KG1 (cell line): ENCODE results near the gene DIO2.

Source experiments
- DNase-seq: peaks from one replicate; lab custom pipeline; 2025; lab: John Stamatoyannopoulos, UW

The DIO2 gene

DNA sequence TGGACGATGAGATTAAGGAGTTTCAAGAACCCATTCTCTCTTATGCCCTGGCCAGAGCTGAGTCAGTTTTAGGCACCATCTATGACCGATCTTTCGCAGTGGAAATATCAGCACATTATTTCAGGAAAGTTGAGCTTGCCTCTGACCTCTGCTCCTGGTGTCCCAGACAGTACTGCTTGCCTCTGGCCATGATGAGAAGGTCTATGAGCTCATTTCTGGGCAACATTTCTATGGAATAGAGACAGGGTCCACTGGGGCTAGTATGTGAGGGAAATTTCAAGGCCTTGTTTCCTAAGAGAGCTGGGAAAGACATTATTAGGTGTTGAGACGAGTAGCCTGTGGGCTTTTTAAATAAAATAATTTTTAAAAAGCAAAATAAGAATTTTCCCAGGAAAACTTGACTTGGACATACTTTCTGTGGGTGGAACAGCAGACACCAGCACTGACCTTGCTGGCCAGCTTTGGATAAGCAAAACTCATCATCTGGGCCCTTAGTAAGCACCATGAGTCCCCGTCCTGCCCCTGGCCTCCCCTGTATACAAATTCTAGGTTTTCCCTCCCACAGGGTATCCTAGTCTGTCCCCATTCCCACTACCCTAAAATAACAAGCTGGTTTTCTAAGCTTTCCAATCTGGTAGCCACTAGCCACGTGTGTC lies 43.4 kb downstream of the DIO2 start:
- DNase-seq, result no peak

DNA sequence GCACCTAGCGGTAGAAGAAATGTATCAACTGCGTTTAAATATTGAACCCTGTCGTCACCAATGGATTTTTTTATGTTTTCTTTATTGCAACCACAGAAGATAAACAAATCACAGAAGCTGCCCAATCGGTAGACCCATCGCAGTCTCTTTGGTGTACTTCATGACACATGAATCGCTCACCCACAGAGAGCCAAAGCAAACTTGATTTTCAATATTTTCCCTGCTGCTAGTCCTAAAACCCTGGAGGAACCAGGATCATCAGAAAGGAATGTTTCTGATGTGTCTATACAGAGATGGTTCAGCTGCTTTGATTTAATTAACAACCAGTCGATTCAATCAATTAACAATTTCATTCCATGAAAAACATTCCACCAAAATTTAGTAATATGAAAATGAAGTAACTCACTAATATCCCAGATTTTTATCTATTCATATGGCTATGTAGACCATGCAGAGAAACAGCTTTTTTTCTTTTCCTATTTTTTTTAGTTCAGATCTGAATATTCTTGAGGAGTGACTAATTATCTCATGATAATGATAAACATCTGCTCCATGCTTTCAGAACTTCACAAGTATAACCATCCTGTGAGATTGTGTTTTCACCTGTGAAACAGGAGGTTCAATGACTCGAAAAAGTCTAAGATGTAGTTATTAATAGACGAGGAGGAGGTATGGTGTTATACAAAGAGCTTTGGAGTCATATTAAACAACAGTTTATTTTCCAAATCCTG lies 46.1 kb downstream of the DIO2 start:
- no peak for DNase-seq

DNA sequence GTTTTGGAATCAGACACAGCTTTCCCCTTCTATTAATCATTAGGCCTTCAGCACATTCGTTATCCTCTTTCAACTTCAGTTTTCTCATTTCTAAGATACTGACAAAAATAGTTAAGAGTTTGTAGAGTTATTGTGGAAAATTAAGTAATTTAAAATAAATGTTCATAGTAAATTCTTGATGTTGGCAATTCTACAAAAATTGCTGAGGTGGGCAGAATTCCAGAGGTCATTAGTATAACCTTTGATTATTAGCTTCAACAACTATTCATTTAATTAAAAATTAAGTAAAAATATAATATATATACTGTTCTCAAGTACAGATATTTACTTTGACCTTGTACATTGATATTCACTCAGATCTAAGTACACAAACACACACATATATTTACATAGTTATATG lies 58.5 kb downstream of the DIO2 start:
- DNase-seq, result no peak

DNA sequence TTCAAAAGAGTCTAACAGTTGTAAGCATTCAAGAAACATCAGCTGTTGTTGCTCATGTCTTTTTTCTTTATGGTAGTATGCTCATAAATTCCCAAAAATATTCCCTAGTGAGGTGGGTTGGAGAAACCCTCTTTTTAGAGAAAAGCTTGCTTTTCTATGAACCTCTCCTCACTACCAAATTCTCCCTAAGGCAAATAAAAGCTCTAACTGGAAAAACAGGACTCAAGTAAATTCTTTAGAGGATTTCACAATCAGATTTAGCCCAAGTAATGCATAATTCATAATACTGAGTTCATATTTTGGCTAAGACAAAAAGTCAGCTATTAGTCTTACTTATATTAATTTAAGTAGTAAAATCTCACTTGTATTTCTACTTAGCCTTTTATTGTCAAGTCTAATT lies 59.1 kb downstream of the DIO2 start:
- no peak for DNase-seq

DNA sequence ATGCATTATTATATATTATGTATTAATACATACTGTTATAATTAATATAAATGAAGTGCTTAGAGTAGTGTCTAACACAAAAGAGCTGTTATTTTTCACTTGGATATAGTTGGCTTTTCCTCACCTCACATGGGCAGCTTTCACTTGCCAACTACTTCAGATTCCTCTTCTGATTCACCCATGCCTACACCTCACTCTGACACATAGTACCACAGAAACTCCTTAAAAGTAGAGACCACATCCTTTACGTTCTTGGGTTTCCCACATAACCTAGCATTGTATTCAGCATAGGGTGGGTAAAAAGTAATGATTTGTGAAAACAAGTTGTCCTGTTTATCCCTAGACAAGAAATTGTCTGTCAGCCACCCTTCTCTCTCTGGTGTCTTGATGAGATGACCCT lies 61.0 kb downstream of the DIO2 start:
- no peak for DNase-seq
